ENCODE results near the gene OPRL1.

Gene OPRL1

GRCh38 chr20:64068386-64069208 is 11.3 kb upstream of the OPRL1 start:
- no peak for TF ChIP-seq CTCF (IDR thresholded peaks at IDR 0.05)
- Histone ChIP-seq H3K9me3 (peaks cover under 1% of the 10 kb centered on the region), H3K27ac (no peak overlapping the region), H3K4me1 (ENCODE audit: control insufficient read depth in 1 of 2, insufficient read depth in 1 of 2, low read depth in 1 of 2, low read length in 1 of 2) (peaks cover 38 to 68% of the 10 kb centered on the region in 2 experiments), H3K27me3 (peaks cover 15% of the 10 kb centered on the region), H3K4me3 (ENCODE audit: low read depth in 1 of 2, low read length in 1 of 2) (no peak overlapping the region), H3K36me3 (peaks cover 23% of the 10 kb centered on the region)

GRCh38 chr20:64069209-64069613 is 10.7 kb upstream of the OPRL1 start:
- Histone ChIP-seq H3K36me3 (peaks cover 29% of the 10 kb centered on the region), H3K4me1 (ENCODE audit: control insufficient read depth in 1 of 2, insufficient read depth in 1 of 2, low read depth in 1 of 2, low read length in 1 of 2) (peaks cover 39 to 68% of the 10 kb centered on the region in 2 experiments), H3K27ac (no peak overlapping the region), H3K4me3 (ENCODE audit: low read depth in 1 of 2, low read length in 1 of 2) (no peak overlapping the region), H3K27me3 (peaks cover 9% of the 10 kb centered on the region), H3K9me3 (peaks cover 5% of the 10 kb centered on the region)
- TF ChIP-seq CTCF (IDR thresholded peaks at IDR 0.05), result no peak

- TF ChIP-seq CTCF (IDR thresholded peaks at IDR 0.05), result peak; percentile 76
- peaks cover 35% of the 10 kb centered on the region for H3K36me3 ChIP-seq
- H3K9me3 ChIP-seq, result peaks cover 5% of the 10 kb centered on the region
- H3K4me1 ChIP-seq (ENCODE audit: control insufficient read depth in 1 of 2, insufficient read depth in 1 of 2, low read depth in 1 of 2, low read length in 1 of 2), result peaks cover 44 to 70% of the 10 kb centered on the region in 2 experiments
- no peak overlapping the region for H3K4me3 ChIP-seq (ENCODE audit: low read depth in 1 of 2, low read length in 1 of 2)
- peaks cover 4% of the 10 kb centered on the region for H3K27me3 ChIP-seq
- H3K27ac ChIP-seq, result peak overlapping the region; percentile 99
Measured at GRCh38 chr20:64069614-64070243, 10.2 kb upstream of the OPRL1 start.

GRCh38 chr20:64070244-64070993 is 9.5 kb upstream of the OPRL1 start:
- Histone ChIP-seq H3K4me1 (ENCODE audit: control insufficient read depth in 1 of 2, insufficient read depth in 1 of 2, low read depth in 1 of 2, low read length in 1 of 2) (peaks cover 51 to 71% of the 10 kb centered on the region in 2 experiments), H3K9me3 (peaks cover 5% of the 10 kb centered on the region), H3K4me3 (ENCODE audit: low read depth in 1 of 2, low read length in 1 of 2) (no peak overlapping the region), H3K36me3 (peaks cover 42% of the 10 kb centered on the region), H3K27ac (peak overlapping the region; percentile 99), H3K27me3 (no peaks in the 10 kb centered on the region)
- no peak for TF ChIP-seq CTCF (IDR thresholded peaks at IDR 0.05)

All from neutrophil (primary cell).